HCT116 (cell line): ENCODE results near the gene PNLDC1. TPM values are rescaled to one million over a fixed set of nuclear protein-coding genes. Genes with fewer than 3 reads are reported as not detected.

Experiments used
- ATAC-seq: fragments of 200-7000 bp; cut with Tn5 transposase; 2 replicates; pipeline ENCODE4 v1.9.1; 2020; ENCODE audit warnings: mild to moderate bottlenecking, moderate library complexity
- BruUV-seq: library from RNA; stranded (reverse); fragments of 400-500 nt; replicated peaks from 2 replicates; lab custom pipeline; 2021; lab: Mats Ljungman, UMichigan
- CTCF ChIA-PET: fragments of 300-600 bp; sonication (Branson Sonifier 250); formaldehyde crosslinking; loops from one replicate; lab custom pipeline; 2021; ENCODE audit warnings: antibody characterized with exemption; lab: Charles Lee
- POLR2A ChIA-PET: fragments of 300-600, 350-600 bp; sonication (Branson Sonifier 250); formaldehyde crosslinking; loops from one replicate; lab custom pipeline; 2021; ENCODE audit warnings: antibody characterized with exemption; lab: Charles Lee
- RAD21 ChIA-PET, 2 experiments: fragments of 300-600 bp; sonication (Branson Sonifier 250); formaldehyde crosslinking; loops; one replicate each; lab custom pipeline; 2023; ENCODE audit warnings: low total read pairs in 2 of 2; ENCODE audit not compliant: uncharacterized antibody in 2 of 2, unreplicated experiment in 2 of 2, low non-redundant PET in 1 of 2; lab: Charles Lee
- DNase-seq: peaks from one replicate; pipeline ENCODE4 v3.0.0-alpha.2; 2010; ENCODE audit warnings: low read depth, low spot score
- H2AFZ ChIP-seq: fragments of 200-600 bp; shearing (Covaris generic), sonication (generic); 2 replicates; pipeline ENCODE4 v1.6.1; 2017; ENCODE audit warnings: low read depth, mixed run types, mixed read lengths, antibody characterized with exemption, low read length; ENCODE audit not compliant: poor library complexity, severe bottlenecking
- H3K27ac ChIP-seq: 2 replicates; pipeline ENCODE4 v1.5.1; 2012; ENCODE audit warnings: low read depth, low read length
- H3K27me3 ChIP-seq: fragments of 200-600 bp; sonication (generic); 2 replicates; pipeline ENCODE4 v1.6.1; 2016; ENCODE audit warnings: mixed run types, low read length, mixed read lengths; ENCODE audit not compliant: insufficient read depth
- H3K36me3 ChIP-seq, 2 experiments: fragments of 200-500 bp in 1 of 2; fragments of 200-600 bp in 1 of 2; sonication (Bioruptor generic) in 1 of 2; sonication (generic) in 1 of 2; 2 replicates each; pipeline versions ENCODE4 v1.5.1 to v1.6.1; 2014 to 2016; ENCODE audit warnings: low read length in 2 of 2, inconsistent platforms in 1 of 2, mixed read lengths in 1 of 2, mixed run types in 1 of 2; ENCODE audit not compliant: insufficient read depth in 2 of 2, control insufficient read depth in 1 of 2
- H3K4me1 ChIP-seq, 2 experiments: fragments of 200-600 bp in 1 of 2; sonication (generic) in 1 of 2; 2 replicates each; pipeline versions ENCODE4 v1.5.1 to v1.6.1; 2012 to 2017; ENCODE audit warnings: low read length in 2 of 2, inconsistent platforms in 1 of 2, mild to moderate bottlenecking in 1 of 2, mixed read lengths in 1 of 2, mixed run types in 1 of 2, moderate library complexity in 1 of 2; ENCODE audit not compliant: insufficient read depth in 2 of 2, control insufficient read depth in 1 of 2
- H3K4me2 ChIP-seq: fragments of 200-600 bp; sonication (generic); 2 replicates; pipeline ENCODE4 v1.6.1; 2017; ENCODE audit warnings: mixed run types, low read length, mixed read lengths
- H3K4me3 ChIP-seq, 2 experiments: fragments of 200-600 bp in 1 of 2; sonication (generic) in 1 of 2; replicated peaks in 1 of 2; 2 replicates each; pipeline ENCODE4 v1.5.1; 2011 to 2016; ENCODE audit warnings: low read length in 2 of 2, control low read depth in 1 of 2, low read depth in 1 of 2, mild to moderate bottlenecking in 1 of 2, mixed read lengths in 1 of 2, mixed run types in 1 of 2
- H3K79me2 ChIP-seq: fragments of 200-600 bp; sonication (generic); 2 replicates; pipeline ENCODE4 v1.6.1; 2017; ENCODE audit warnings: mild to moderate bottlenecking, mixed run types, low read length, moderate library complexity, mixed read lengths; ENCODE audit not compliant: insufficient read depth
- H3K9ac ChIP-seq: fragments of 200-600 bp; sonication (generic); 2 replicates; pipeline ENCODE4 v1.6.1; 2016; ENCODE audit warnings: low read length, mixed read lengths
- H3K9me2 ChIP-seq: fragments of 200-600 bp; sonication (generic), shearing (Covaris generic); 2 replicates; pipeline ENCODE4 v1.6.1; 2017; ENCODE audit warnings: mixed run types, mild to moderate bottlenecking, moderate library complexity; ENCODE audit not compliant: insufficient read depth
- H3K9me3 ChIP-seq, 2 experiments: fragments of 200-500 bp in 1 of 2; fragments of 200-600 bp in 1 of 2; sonication (Bioruptor generic) in 1 of 2; sonication (generic) in 1 of 2; 2 replicates each; pipeline ENCODE4 v1.6.1; 2014 to 2017; ENCODE audit warnings: low read length in 2 of 2, mixed read lengths in 2 of 2, inconsistent platforms in 1 of 2, low read depth in 1 of 2, mild to moderate bottlenecking in 1 of 2, mixed run types in 1 of 2, moderate library complexity in 1 of 2; ENCODE audit not compliant: control insufficient read depth in 1 of 2, insufficient read depth in 1 of 2
- H4K20me1 ChIP-seq: fragments of 200-600 bp; sonication (generic), shearing (Covaris generic); 2 replicates; pipeline ENCODE4 v1.6.1; 2017; ENCODE audit warnings: mixed run types, mild to moderate bottlenecking, moderate library complexity; ENCODE audit not compliant: insufficient read depth
- ELF1 ChIP-seq: IDR thresholded peaks from 2 replicates; pipeline ENCODE4 v1.6.1; 2012; ENCODE audit warnings: low read depth, borderline replicate concordance
- MAX ChIP-seq: IDR thresholded peaks from 2 replicates; pipeline ENCODE4 v1.6.1; 2012
- SIN3A ChIP-seq: IDR thresholded peaks from 2 replicates; pipeline ENCODE4 v1.6.1; 2012; ENCODE audit warnings: low read depth
- SP1 ChIP-seq: IDR thresholded peaks from 2 replicates; pipeline ENCODE4 v1.6.1; 2012; ENCODE audit warnings: low read depth
- YY1 ChIP-seq: IDR thresholded peaks from 2 replicates; pipeline ENCODE4 v1.6.1; 2011; ENCODE audit warnings: low read length, low read depth, moderate library complexity, mild to moderate bottlenecking; ENCODE audit not compliant: insufficient replicate concordance; ENCODE audit errors: extremely low read depth
- intact Hi-C: fragments of 100-400 bp; cut with micrococcal nuclease; formaldehyde crosslinking; loops from 2 replicates; pipeline ENCODE4 v1.10.0; 2022
- total RNA-seq: library from RNA; stranded (reverse); gene quantifications from one replicate; pipeline ENCODE4 v1.2.1, GENCODE V29; 2021; ENCODE audit not compliant: unreplicated experiment
- TF ChIP-seq, protein P1 (sequence below): IDR thresholded peaks from 2 replicates; pipeline ENCODE4 v1.6.1; 2011; ENCODE audit warnings: mild to moderate bottlenecking, low read length, moderate library complexity; ENCODE audit not compliant: insufficient replicate concordance; ENCODE audit errors: extremely low read depth
- TF ChIP-seq, protein P2 (sequence below): IDR thresholded peaks from 2 replicates; pipeline ENCODE4 v1.6.1; 2012; ENCODE audit warnings: low read depth

PNLDC1 gene
- total RNA-seq, 1 experiment from 2014 or later = 0.37 TPM

DNA sequence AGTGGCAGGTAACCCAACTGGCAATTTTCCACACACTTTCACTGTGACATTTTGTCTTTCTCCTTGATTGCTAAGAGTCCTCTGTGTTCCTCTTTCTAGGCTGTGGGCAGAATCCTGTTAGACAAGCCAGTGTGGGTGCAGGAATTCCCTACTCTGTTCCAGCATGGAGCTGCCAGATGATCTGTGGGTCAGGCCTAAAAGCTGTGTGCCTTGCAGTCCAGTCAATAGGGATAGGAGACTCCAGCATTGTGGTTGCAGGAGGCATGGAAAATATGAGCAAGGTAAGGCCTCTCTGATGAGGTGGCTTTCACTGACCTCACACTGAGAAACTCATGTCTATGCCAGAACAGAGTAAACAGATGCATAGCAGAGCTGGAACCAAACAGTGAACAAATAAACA lies 33.2 kb upstream of the PNLDC1 start:
- intact Hi-C loops = no loop called here
- BruUV-seq = no TSS peak
- peaks cover 0 to 9% of the 10 kb centered on the region in 2 experiments; a peak in 1 of 4 replicates for H3K4me1 ChIP-seq
- no peak overlapping the region for H3K4me2 ChIP-seq
- no peak for DNase-seq
- RAD21 ChIA-PET = no interaction called here
- H3K9me2 ChIP-seq = no peaks in the 10 kb centered on the region
- CTCF ChIA-PET = no interaction called here
- TF ChIP-seq, protein P1, sequence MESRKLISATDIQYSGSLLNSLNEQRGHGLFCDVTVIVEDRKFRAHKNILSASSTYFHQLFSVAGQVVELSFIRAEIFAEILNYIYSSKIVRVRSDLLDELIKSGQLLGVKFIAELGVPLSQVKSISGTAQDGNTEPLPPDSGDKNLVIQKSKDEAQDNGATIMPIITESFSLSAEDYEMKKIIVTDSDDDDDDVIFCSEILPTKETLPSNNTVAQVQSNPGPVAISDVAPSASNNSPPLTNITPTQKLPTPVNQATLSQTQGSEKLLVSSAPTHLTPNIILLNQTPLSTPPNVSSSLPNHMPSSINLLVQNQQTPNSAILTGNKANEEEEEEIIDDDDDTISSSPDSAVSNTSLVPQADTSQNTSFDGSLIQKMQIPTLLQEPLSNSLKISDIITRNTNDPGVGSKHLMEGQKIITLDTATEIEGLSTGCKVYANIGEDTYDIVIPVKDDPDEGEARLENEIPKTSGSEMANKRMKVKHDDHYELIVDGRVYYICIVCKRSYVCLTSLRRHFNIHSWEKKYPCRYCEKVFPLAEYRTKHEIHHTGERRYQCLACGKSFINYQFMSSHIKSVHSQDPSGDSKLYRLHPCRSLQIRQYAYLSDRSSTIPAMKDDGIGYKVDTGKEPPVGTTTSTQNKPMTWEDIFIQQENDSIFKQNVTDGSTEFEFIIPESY = no peak
- TF ChIP-seq, protein P2, sequence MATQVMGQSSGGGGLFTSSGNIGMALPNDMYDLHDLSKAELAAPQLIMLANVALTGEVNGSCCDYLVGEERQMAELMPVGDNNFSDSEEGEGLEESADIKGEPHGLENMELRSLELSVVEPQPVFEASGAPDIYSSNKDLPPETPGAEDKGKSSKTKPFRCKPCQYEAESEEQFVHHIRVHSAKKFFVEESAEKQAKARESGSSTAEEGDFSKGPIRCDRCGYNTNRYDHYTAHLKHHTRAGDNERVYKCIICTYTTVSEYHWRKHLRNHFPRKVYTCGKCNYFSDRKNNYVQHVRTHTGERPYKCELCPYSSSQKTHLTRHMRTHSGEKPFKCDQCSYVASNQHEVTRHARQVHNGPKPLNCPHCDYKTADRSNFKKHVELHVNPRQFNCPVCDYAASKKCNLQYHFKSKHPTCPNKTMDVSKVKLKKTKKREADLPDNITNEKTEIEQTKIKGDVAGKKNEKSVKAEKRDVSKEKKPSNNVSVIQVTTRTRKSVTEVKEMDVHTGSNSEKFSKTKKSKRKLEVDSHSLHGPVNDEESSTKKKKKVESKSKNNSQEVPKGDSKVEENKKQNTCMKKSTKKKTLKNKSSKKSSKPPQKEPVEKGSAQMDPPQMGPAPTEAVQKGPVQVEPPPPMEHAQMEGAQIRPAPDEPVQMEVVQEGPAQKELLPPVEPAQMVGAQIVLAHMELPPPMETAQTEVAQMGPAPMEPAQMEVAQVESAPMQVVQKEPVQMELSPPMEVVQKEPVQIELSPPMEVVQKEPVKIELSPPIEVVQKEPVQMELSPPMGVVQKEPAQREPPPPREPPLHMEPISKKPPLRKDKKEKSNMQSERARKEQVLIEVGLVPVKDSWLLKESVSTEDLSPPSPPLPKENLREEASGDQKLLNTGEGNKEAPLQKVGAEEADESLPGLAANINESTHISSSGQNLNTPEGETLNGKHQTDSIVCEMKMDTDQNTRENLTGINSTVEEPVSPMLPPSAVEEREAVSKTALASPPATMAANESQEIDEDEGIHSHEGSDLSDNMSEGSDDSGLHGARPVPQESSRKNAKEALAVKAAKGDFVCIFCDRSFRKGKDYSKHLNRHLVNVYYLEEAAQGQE = no peak
- no peak for TF ChIP-seq YY1
- TF ChIP-seq SIN3A = no peak
- TF ChIP-seq SP1 = no peak
- TF ChIP-seq ELF1 = no peak
- no peak for TF ChIP-seq MAX
- H3K4me3 ChIP-seq = no peak overlapping the region
- H4K20me1 ChIP-seq = no peaks in the 10 kb centered on the region
- peaks cover 9% of the 10 kb centered on the region; the same call in 1 of the 2 replicates for H3K79me2 ChIP-seq
- no peak overlapping the region for H3K9ac ChIP-seq
- POLR2A ChIA-PET = no interaction called here
- no peak overlapping the region for H3K27ac ChIP-seq
- H3K27me3 ChIP-seq = no peaks in the 10 kb centered on the region
- no peak for ATAC-seq
- peaks cover 7 to 12% of the 10 kb centered on the region in 2 experiments; a peak in 3 of 4 replicates for H3K36me3 ChIP-seq
- no peaks in the 10 kb centered on the region for H3K9me3 ChIP-seq
- H2AFZ ChIP-seq = no peak overlapping the region
